HEK293 (cell line): ENCODE data around the gene DHRS4L2.

Experiments used
- AEBP2 ChIP-seq: fragments of 450-650 bp; formaldehyde crosslinking; IDR thresholded peaks from 2 replicates; pipeline ENCODE4 v1.5.1; 2016; ENCODE audit warnings: missing biosample characterization, missing genetic modification characterization, borderline replicate concordance
- FEZF1 ChIP-seq: fragments of 450-650 bp; formaldehyde crosslinking; IDR thresholded peaks from 2 replicates; pipeline ENCODE4 v1.5.1; 2016; ENCODE audit warnings: missing biosample characterization, missing genetic modification characterization
- HOXA7 ChIP-seq: sonication (generic); formaldehyde crosslinking; IDR thresholded peaks from 2 replicates; pipeline ENCODE4 v1.8.1; 2022; ENCODE audit warnings: missing genetic modification reagents, borderline replicate concordance
- HOXC10 ChIP-seq: sonication (generic); formaldehyde crosslinking; IDR thresholded peaks from 2 replicates; pipeline ENCODE4 v1.8.1; 2023; ENCODE audit warnings: mild to moderate bottlenecking, missing genetic modification reagents
- MZF1 ChIP-seq: fragments of 450-650 bp; formaldehyde crosslinking; IDR thresholded peaks from 2 replicates; pipeline ENCODE4 v1.5.1; 2017; ENCODE audit warnings: missing biosample characterization, missing genetic modification characterization, borderline replicate concordance
- OSR2 ChIP-seq: fragments of 450-650 bp; formaldehyde crosslinking; IDR thresholded peaks from 2 replicates; pipeline ENCODE4 v1.5.1; 2016; ENCODE audit warnings: missing biosample characterization, missing genetic modification characterization
- SCRT1 ChIP-seq: fragments of 450-650 bp; formaldehyde crosslinking; IDR thresholded peaks from 2 replicates; pipeline ENCODE4 v1.5.1; 2016; ENCODE audit warnings: missing biosample characterization, missing genetic modification characterization, borderline replicate concordance
- SP2 ChIP-seq: fragments of 450-650 bp; formaldehyde crosslinking; IDR thresholded peaks from 2 replicates; pipeline ENCODE4 v1.5.1; 2016; ENCODE audit warnings: missing biosample characterization, missing genetic modification characterization
- SP7 ChIP-seq: fragments of 450-650 bp; formaldehyde crosslinking; IDR thresholded peaks from 2 replicates; pipeline ENCODE4 v1.5.1; 2016; ENCODE audit warnings: missing biosample characterization, missing genetic modification characterization
- ZBTB21 ChIP-seq: fragments of 450-650 bp; formaldehyde crosslinking; IDR thresholded peaks from 2 replicates; pipeline ENCODE4 v1.5.1; 2017; ENCODE audit warnings: missing biosample characterization, missing genetic modification characterization
- ZBTB7A ChIP-seq: fragments of 450-650 bp; formaldehyde crosslinking; IDR thresholded peaks from 2 replicates; pipeline ENCODE4 v1.5.1; 2016; ENCODE audit warnings: low read depth, missing biosample characterization, missing genetic modification characterization
- ZNF10 ChIP-seq: fragments of 450-650 bp; formaldehyde crosslinking; IDR thresholded peaks from 2 replicates; pipeline ENCODE4 v1.5.1; 2017; ENCODE audit warnings: missing biosample characterization, missing genetic modification characterization
- ZNF132 ChIP-seq: fragments of 450-650 bp; formaldehyde crosslinking; IDR thresholded peaks from 2 replicates; pipeline ENCODE4 v1.5.1; 2017; ENCODE audit warnings: missing biosample characterization, missing genetic modification characterization, borderline replicate concordance
- ZNF133 ChIP-seq: fragments of 450-650 bp; formaldehyde crosslinking; IDR thresholded peaks from 2 replicates; pipeline ENCODE4 v1.5.1; 2016; ENCODE audit warnings: missing biosample characterization, missing genetic modification characterization
- ZNF266 ChIP-seq: fragments of 450-650 bp; formaldehyde crosslinking; IDR thresholded peaks from 2 replicates; pipeline ENCODE4 v1.5.1; 2016; ENCODE audit warnings: missing biosample characterization, missing genetic modification characterization, low read depth
- ZNF311 ChIP-seq: fragments of 450-650 bp; formaldehyde crosslinking; IDR thresholded peaks from 2 replicates; pipeline ENCODE4 v1.5.1; 2017; ENCODE audit warnings: missing biosample characterization, missing genetic modification characterization, borderline replicate concordance
- ZNF37A ChIP-seq: fragments of 450-650 bp; IDR thresholded peaks from 2 replicates; pipeline ENCODE4 v1.5.1; 2018; ENCODE audit warnings: missing biosample characterization, missing genetic modification characterization
- ZNF416 ChIP-seq: fragments of 450-650 bp; formaldehyde crosslinking; IDR thresholded peaks from 2 replicates; pipeline ENCODE4 v1.5.1; 2016; ENCODE audit warnings: missing biosample characterization, missing genetic modification characterization
- ZNF449 ChIP-seq: fragments of 450-650 bp; formaldehyde crosslinking; IDR thresholded peaks from 2 replicates; pipeline ENCODE4 v1.5.1; 2017; ENCODE audit warnings: missing biosample characterization, mild to moderate bottlenecking, missing genetic modification characterization, moderate library complexity
- ZNF48 ChIP-seq: fragments of 450-650 bp; formaldehyde crosslinking; IDR thresholded peaks from 2 replicates; pipeline ENCODE4 v1.5.1; 2016; ENCODE audit warnings: missing biosample characterization, missing genetic modification characterization
- ZNF521 ChIP-seq: fragments of 450-650 bp; formaldehyde crosslinking; IDR thresholded peaks from 2 replicates; pipeline ENCODE4 v1.5.1; 2017; ENCODE audit warnings: missing biosample characterization, mild to moderate bottlenecking, missing genetic modification characterization
- ZNF555 ChIP-seq: fragments of 450-650 bp; formaldehyde crosslinking; conservative IDR thresholded peaks from 2 replicates; pipeline ENCODE4 v1.5.1; 2017; ENCODE audit warnings: missing biosample characterization, mild to moderate bottlenecking, missing genetic modification characterization, inconsistent platforms
- ZNF621 ChIP-seq: fragments of 450-650 bp; formaldehyde crosslinking; IDR thresholded peaks from 2 replicates; pipeline ENCODE4 v1.5.1; 2017; ENCODE audit warnings: missing biosample characterization, missing genetic modification characterization
- ZNF660 ChIP-seq: fragments of 450-650 bp; IDR thresholded peaks from 2 replicates; pipeline ENCODE4 v1.5.1; 2018; ENCODE audit warnings: missing biosample characterization, mild to moderate bottlenecking, missing genetic modification characterization
- ZNF677 ChIP-seq: fragments of 450-650 bp; IDR thresholded peaks from 2 replicates; pipeline ENCODE4 v1.5.0; 2018; ENCODE audit warnings: missing biosample characterization, mild to moderate bottlenecking, missing genetic modification characterization, moderate library complexity
- ZNF776 ChIP-seq: fragments of 450-650 bp; formaldehyde crosslinking; IDR thresholded peaks from 2 replicates; pipeline ENCODE4 v1.5.0; 2017; ENCODE audit warnings: missing biosample characterization, missing genetic modification characterization, borderline replicate concordance
- ZNF785 ChIP-seq: fragments of 450-650 bp; formaldehyde crosslinking; IDR thresholded peaks from 2 replicates; pipeline ENCODE4 v1.5.1; 2016; ENCODE audit warnings: missing biosample characterization, missing genetic modification characterization
- TF ChIP-seq, protein P1 (sequence below): fragments of 450-650 bp; formaldehyde crosslinking; IDR thresholded peaks from 2 replicates; pipeline ENCODE4 v1.5.1; 2016; ENCODE audit warnings: missing biosample characterization, missing genetic modification characterization
- TF ChIP-seq, protein P2 (sequence below): fragments of 450-650 bp; formaldehyde crosslinking; IDR thresholded peaks from 2 replicates; pipeline ENCODE4 v1.5.1; 2016; ENCODE audit warnings: missing biosample characterization, missing genetic modification characterization
- TF ChIP-seq, protein P3 (sequence below): fragments of 450-650 bp; formaldehyde crosslinking; IDR thresholded peaks from 2 replicates; pipeline ENCODE4 v1.5.0; 2017; ENCODE audit warnings: missing biosample characterization, missing genetic modification characterization, borderline replicate concordance

DHRS4L2 gene

GRCh38 chr14:24036169-24036962 lies 47.6 kb downstream of the DHRS4L2 start (continued):
- TF ChIP-seq ZNF48 (tag by site-specific recombination) = no peak
- no peak for TF ChIP-seq ZNF132 (tag by site-specific recombination)
- TF ChIP-seq ZNF555 (tag by site-specific recombination) = no peak
- no peak for TF ChIP-seq ZNF37A
- peak; percentile 98 for TF ChIP-seq MZF1
- TF ChIP-seq, protein P1, sequence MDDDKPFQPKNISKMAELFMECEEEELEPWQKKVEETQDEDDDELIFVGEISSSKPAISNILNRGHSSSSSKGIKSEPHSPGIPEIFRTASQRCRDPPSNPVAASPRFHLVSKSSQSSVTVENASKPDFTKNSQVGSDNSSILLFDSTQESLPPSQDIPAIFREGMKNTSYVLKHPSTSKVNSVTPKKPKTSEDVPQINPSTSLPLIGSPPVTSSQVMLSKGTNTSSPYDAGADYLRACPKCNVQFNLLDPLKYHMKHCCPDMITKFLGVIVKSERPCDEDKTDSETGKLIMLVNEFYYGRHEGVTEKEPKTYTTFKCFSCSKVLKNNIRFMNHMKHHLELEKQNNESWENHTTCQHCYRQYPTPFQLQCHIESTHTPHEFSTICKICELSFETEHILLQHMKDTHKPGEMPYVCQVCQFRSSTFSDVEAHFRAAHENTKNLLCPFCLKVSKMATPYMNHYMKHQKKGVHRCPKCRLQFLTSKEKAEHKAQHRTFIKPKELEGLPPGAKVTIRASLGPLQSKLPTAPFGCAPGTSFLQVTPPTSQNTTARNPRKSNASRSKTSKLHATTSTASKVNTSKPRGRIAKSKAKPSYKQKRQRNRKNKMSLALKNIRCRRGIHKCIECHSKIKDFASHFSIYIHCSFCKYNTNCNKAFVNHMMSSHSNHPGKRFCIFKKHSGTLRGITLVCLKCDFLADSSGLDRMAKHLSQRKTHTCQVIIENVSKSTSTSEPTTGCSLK (tag by site-specific recombination) = no peak
- TF ChIP-seq ZNF10 (tag by site-specific recombination) = peak; percentile 46; the same call in 1 of the 2 replicates
- no peak for TF ChIP-seq ZNF311 (tag by site-specific recombination)
- TF ChIP-seq HOXA7 (CRISPR knock-in tag) = no peak
- TF ChIP-seq, protein P2, sequence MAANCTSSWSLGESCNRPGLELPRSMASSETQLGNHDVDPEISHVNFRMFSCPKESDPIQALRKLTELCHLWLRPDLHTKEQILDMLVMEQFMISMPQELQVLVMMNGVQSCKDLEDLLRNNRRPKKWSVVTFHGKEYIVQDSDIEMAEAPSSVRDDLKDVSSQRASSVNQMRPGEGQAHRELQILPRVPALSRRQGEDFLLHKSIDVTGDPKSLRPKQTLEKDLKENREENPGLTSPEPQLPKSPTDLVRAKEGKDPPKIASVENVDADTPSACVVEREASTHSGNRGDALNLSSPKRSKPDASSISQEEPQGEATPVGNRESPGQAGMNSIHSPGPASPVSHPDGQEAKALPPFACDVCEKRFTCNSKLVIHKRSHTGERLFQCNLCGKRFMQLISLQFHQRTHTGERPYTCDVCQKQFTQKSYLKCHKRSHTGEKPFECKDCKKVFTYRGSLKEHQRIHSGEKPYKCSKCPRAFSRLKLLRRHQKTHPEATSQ (tag by site-specific recombination) = 0 out of 2 replicates have a peak, but pooled peaks have one; percentile 21
- no peak for TF ChIP-seq ZNF621 (tag by site-specific recombination)
- TF ChIP-seq SCRT1 (tag by site-specific recombination) = no peak
- TF ChIP-seq SP7 (tag by site-specific recombination) = peak; percentile 70
- TF ChIP-seq, protein P3, sequence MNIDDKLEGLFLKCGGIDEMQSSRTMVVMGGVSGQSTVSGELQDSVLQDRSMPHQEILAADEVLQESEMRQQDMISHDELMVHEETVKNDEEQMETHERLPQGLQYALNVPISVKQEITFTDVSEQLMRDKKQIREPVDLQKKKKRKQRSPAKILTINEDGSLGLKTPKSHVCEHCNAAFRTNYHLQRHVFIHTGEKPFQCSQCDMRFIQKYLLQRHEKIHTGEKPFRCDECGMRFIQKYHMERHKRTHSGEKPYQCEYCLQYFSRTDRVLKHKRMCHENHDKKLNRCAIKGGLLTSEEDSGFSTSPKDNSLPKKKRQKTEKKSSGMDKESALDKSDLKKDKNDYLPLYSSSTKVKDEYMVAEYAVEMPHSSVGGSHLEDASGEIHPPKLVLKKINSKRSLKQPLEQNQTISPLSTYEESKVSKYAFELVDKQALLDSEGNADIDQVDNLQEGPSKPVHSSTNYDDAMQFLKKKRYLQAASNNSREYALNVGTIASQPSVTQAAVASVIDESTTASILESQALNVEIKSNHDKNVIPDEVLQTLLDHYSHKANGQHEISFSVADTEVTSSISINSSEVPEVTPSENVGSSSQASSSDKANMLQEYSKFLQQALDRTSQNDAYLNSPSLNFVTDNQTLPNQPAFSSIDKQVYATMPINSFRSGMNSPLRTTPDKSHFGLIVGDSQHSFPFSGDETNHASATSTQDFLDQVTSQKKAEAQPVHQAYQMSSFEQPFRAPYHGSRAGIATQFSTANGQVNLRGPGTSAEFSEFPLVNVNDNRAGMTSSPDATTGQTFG (tag by site-specific recombination) = no peak
- TF ChIP-seq ZNF133 (tag by site-specific recombination) = no peak
- TF ChIP-seq ZNF266 (tag by site-specific recombination) = no peak
- TF ChIP-seq SP2 (tag by site-specific recombination) = peak; percentile 47
- peak; percentile 35; the same call in 1 of the 2 replicates for TF ChIP-seq ZBTB7A
- no peak for TF ChIP-seq HOXC10 (CRISPR knock-in tag)
- TF ChIP-seq ZNF660 (tag by site-specific recombination) = 0 out of 2 replicates have a peak, but pooled peaks have one; percentile 40
- TF ChIP-seq ZNF677 = no peak
- TF ChIP-seq AEBP2 (tag by site-specific recombination) = no peak
- no peak for TF ChIP-seq ZNF521 (tag by site-specific recombination)
- no peak for TF ChIP-seq FEZF1 (tag by site-specific recombination)
- no peak for TF ChIP-seq ZNF776 (tag by site-specific recombination)
- no peak for TF ChIP-seq ZBTB21 (tag by site-specific recombination)
- TF ChIP-seq ZNF416 = no peak
- no peak for TF ChIP-seq ZNF449 (tag by site-specific recombination)
- peak; percentile 69; the same call in 1 of the 2 replicates for TF ChIP-seq ZNF785 (tag by site-specific recombination)
- TF ChIP-seq OSR2 (tag by site-specific recombination) = peak; percentile 37; the same call in 1 of the 2 replicates
